NCI-H345 (cell line): ENCODE data around the gene MSANTD3.

Experiments used
- DNase-seq: peaks from one replicate; lab custom pipeline; 2025; lab: John Stamatoyannopoulos, UW

MSANTD3 gene

DNA sequence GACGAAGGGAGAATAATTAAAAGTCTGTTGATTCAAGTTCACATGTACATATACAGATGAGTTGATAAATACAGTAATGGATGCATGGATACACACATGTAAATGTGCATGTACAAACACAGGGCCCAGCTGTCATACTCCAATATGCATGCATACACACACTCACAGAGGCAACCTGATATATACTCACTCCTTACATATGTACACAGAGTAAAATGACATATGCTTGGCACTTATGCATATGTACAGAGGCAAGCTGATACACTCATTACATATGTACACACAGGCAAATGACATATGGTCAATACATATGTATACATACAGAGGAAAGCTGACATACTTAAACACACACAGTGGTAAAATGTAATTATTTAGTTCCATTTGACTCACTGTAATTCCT, 38.8 kb downstream of the MSANTD3 start:
- DNase-seq = no peak

DNA sequence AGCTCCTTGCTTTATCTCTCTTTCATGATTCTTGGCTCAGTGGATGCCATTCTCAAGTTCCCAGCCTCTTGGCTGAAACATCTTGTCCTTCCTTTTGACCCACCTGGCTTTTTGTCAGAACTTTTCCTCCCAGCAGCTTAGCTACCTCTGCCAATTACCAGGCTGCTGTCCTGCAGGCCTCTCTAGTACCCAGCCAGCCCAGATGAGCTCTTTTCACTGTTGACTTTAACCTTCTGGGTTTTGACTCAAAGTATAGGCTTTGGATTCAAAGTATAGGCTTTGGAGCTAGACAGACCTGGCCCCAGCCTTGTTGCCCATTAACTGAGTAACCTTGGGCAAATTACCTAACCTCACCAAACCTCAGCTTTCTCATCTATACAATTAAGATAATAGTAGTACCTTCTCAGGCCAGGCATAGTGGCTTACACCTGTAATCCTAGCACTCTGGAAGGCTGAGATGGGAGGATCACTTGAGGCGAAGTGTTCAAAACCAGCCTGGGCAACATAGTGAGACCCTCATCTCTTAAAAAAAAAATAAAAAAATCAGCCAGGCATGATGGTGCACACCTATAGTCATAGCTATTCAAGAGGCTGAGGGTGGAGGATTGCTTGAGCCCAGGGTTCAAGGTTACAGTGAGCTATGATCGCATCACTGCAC, 39.4 kb downstream of the MSANTD3 start:
- no peak for DNase-seq

DNA sequence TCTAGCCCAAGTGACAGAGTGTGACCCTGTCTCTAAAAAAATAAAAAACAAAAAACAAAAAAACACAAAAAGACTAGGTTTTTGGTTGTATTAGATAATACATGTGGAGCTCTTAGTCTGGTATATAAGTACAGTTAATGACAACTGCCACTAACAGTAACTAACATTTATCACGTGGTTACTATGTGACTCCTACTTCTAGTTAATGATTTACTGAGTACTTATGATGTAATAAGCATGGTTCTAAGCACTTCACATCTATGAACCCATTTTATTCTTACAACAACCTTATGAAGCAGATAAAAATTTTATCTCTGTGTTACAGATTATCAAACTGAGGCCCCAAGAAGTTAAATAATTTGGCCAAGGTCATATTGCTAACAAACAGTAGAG, 39.9 kb downstream of the MSANTD3 start:
- no peak for DNase-seq

DNA sequence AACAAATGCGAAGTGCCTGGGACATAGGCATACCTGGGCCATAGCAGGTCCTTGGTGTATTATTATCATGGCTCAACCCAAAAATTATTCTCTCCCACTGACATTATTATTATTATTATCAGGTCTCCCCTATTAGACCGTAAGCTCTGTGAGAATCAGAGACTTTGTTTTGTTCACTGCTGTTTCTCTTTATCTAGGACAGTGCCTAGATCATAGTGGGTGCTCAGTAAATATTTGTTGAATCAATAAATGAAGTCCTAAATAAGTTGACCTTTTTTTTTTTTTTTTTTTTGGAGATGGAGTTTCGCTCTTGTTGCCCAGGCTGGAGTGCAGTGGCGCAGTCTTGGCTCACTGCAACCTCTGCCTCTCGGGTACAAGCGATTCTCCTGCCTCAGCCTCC, 41.1 kb downstream of the MSANTD3 start:
- no peak for DNase-seq

DNA sequence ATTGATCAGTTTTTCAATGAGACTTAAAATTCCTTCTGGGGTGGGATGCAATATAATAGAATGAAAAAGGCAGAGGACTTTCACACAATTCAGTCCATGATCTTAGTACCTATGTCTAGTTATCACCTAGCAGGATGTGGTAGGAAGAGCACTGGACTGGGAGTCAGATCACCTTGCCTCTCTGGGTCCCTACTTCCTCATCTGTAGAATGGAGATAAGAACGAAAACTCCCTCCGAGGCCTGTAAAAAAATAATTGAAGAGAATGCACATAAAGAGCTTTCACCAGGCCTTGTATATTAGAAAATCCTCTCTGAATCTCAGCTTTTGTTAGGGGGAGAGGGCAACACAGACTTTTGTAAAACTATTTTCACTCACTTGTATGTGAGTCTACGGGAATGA, 45.3 kb downstream of the MSANTD3 start:
- DNase-seq = no peak

DNA sequence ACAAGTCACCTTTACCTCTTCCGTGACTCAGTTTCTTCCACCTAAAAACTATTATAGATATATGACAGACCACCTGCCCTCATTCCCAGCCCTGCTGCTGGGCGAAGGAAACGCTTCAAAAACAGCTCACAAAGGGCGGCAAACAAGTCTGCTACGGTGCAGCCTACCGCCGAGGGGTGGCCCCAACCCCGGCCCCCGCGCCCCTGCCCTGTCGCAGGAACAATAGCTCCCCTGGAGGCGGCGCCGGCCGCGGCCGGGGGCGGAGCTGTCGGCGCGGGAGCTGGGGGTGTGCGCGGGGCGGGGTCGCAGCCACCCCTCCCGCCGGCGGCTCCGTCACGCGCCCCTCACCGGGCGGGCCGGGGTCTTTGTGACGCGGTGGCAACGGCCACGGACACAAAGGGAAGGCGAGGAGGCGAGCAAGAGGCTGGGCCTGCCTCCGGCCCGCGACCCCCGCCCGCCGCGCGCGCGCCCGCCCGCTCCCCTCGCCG, 45.9 kb downstream of the MSANTD3 start, which contains the start of gene TMEFF1:
Gene TMEFF1 (plus strand): TSS at position 362 of the 488 bp plus-strand sequence. CDS start 396 bp downstream, outside the sequence.
- DNase-seq = peak; percentile 81

DNA sequence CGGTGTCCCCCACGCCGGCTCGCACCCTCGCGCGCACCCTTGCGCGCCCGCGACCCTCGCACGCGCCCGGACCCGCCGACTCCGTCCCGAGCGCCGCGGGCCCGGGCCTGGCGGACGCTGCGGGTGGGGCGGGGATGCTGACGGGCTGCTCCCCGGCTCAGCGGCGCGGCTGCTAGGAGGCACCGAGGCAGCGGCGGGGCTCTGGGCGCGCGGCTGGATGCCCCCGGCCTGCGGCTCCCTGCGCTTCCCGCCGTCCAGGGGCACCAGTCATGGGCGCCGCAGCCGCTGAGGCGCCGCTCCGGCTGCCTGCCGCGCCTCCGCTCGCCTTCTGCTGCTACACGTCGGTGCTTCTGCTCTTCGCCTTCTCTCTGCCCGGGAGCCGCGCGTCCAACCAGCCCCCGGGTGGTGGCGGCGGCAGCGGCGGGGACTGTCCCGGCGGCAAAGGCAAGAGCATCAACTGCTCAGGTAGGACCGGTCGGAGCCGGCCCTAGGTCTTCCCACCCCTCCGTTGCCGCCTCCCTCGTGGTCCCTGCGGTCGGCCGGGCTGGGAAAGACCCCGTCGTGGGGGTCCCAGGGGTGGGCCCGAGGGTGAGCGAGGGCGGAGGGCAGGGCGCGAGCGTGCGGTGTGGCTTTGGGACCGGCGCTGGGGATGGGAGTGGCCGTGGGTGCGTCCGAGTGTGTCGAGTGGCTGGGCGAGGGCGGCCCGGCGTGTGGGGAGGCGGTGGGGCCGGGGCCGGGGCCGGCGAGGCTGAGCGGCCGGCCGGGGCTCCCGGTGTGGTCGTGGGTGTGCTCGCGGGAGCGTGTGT, 46.5 kb downstream of the MSANTD3 start:
- peak; percentile 22 for DNase-seq

DNA sequence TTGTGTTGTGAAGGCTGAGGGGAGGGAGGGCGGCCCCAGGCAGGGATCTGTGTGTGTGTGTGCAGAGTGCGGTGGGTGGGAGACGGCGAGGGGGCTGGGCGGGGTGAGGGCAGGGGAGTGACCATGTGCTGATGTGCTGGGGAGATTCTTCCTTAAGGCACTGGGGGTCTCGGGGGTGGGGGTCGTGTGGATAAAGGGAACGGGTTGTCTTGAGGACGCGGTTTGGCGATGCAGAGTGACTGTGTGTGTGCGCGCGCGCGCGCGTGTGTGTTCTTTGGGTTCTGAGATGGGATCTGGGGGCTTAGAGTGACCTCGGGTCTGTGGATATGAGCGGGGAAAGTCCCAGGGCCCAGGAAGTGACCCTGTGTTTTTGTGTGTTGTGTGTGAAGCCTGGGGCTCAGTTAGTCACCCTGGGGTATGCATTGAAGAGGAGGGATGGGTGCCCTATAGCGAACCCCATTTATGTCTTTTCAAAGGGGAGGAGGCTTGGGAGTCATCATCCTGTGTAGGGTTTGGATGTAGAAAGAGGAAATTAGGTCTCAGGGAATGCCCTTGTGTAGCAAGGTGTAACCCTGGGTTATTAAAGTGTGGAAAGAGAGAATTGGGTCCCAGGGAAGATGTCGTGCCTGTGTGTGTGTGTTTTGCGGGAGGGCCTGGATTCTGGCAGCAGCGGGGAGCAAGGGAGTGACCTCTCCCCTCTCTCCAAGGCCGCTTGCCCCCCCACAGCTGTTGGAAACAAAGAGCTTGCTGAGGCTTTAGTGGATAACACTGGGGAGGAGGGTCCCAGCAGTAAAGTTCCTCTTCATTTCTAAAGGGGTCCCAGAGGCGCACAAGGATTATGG, 47.4 kb downstream of the MSANTD3 start:
- no peak for DNase-seq

DNA sequence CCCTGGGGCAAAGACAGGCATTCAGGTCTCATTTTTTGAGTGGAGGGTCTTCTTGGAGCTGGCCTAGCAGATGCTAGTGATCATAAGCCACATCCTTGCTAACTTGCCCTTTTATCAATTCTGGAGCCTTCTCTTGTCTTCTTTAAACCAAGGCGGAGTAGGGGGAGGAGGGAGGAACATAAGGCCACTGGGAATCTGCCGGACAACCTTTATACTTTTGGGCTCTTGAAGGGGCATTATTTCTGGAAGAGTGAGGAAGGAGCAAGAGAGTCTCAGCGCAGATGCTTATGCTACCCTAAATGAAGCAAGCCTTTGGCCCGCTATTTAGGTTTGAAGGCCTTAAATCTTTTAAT, 48.0 kb downstream of the MSANTD3 start:
- no peak for DNase-seq

DNA sequence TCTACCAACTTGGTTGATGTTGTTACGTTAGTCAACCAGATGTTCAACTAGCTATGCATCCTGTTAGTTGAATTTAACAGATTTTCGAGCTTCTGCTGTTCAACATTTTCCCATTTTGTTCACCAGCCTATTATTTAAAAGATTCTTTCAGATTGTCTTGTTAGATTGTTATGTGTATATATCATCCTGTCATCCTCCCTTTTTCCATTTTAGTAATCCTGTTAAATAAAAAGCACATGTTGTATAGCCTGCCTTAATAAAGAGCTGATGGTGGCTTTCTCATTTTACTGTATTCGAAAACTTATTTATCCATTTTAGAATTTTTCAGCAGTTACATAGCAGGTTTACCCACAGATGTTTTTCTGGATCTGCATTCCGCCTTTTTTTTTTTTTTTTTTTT, 50.3 kb downstream of the MSANTD3 start:
- DNase-seq = no peak

DNA sequence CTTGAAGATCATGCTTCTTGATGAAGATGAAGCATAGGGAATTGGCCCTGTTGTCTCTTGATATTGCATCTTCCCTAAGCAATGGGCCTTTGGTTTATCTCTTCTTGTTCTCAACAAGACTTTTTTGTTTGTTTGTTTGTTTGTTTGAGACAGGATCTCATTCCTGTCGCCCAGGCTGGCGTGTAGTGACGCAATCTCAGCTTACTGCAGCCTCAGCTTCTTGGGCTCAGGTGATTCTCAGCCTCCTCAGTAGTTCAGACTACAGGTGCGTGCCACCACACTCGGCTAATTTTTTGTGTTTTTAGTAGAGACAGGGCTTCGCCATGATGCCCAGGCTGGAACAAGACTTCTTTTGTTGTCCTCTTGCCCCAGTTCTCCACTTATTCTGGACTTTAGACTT, 51.2 kb downstream of the MSANTD3 start:
- DNase-seq = no peak

DNA sequence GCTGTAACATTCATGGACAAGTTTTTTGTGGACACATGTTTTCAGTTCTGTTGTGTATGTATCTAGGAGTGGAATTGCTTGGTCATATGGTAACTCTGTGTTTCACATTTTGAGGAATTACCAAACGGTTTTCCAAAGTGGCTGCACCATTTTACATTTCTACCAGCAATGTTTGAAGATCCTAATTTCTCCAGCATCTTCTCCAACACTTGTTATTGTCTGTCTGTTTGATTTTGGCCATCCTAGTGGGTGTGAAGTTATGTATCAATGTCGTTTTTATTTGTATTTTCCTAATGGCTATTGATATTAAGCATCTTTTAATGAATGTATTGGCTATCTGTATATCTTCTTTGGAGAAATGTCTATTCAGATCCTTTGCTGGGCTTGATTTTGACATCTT, 52.9 kb downstream of the MSANTD3 start:
- DNase-seq = no peak

DNA sequence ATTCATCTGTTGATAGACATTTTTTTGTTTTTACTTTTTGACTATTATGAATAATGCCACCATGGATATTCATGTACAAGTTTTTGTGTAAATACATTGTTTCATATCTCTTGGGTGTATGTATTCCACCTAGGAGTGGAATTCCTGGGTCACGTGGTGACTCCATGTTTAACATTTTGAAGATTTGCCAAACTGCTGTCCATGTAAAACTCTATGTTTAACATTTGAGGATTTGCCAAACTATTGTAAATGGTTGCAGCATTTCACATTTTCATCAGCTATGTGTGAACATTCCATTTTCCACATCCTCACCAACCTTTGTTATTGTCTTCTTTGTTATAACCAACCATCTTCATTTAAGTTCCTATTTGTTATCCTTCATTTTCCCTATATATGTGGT, 58.3 kb downstream of the MSANTD3 start:
- DNase-seq = no peak

DNA sequence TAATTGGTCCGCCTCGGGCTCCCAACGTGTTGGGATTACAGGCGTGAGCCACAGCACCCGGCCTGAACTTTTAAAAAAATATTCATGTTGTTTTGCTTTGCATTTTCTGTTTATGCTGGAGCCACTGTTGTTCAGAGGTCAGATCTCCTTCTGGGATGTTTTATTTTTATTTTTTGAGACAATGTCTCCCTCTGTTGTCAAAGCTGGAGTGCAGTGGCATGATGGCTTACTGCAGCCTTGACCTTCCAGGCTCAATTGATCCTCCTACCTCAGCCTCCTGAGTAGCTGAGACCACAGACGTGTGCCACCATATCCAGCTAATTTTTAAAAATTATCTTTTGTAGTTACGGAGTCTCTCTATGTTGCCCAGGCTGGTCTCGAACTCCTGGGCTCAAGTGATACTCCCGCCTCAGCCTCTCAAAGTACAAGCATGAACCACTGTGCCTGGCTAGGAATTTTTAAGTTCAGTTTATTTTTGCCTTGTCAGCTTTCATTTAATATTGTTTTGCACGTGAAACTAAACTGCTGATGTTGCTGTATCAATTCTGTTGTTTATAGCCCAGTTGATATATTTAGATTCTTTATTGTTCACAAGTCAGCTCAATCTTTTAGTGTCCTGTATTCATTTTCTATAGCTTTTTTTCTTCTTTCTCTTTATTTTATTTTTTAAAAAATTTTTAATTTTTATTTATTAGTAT, 59.7 kb downstream of the MSANTD3 start:
- no peak for DNase-seq

DNA sequence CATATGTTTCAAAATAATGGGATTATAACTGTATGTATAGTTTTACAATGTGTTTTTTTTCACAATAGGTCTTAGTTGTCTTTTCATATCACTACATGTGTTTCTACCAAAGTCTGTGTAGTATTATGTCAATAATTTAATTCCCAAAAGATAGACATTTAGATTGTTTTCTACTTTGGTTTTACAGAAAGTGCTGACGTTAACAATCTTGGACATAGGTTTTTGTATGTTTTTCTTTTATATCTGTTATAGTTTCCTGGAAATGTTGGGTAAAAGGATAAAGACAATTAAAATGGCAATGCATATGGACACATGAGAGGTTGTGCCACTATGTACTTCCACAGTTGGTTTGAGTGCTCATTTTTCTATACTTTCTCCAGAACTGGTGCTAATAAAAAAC, 61.2 kb downstream of the MSANTD3 start:
- DNase-seq = no peak

DNA sequence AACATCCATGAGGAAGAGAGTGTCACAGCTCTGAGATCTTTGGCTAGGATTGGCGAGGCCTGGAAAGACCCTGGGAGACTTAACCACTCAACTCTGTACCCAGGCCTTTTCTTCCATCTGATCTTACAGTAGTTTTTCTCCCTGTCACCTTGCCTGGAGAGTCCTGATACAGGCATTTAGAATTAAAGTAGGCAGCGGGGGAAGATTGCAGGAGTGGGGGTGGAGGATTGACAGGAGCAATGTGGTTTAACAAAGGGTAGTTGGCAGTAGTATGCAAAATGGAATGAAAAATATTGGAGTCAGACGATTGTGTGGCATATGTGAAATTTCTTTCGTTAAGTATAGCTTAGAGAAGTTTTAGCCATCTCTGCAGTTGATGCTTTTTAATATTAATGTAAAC, 62.9 kb downstream of the MSANTD3 start:
- DNase-seq = no peak

DNA sequence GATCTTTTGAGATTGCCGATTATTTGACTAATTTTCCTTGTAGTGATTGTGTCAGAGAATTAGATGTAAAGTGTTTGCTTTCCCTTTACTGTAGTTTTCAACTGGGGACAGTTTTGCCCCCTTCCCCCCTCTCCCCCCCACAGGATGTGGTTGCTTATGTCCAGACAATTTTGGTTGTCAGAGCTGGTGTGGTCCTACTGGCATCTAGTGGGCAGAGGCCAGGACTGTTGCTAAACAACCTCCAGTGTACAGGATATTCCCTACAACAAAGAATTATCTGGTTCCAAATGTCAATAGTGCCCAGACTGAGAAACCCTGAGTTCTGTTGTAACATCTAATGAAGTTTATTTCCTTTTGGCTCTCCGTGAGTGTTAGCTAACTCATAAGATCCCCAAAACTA, 66.0 kb downstream of the MSANTD3 start:
- no peak for DNase-seq

DNA sequence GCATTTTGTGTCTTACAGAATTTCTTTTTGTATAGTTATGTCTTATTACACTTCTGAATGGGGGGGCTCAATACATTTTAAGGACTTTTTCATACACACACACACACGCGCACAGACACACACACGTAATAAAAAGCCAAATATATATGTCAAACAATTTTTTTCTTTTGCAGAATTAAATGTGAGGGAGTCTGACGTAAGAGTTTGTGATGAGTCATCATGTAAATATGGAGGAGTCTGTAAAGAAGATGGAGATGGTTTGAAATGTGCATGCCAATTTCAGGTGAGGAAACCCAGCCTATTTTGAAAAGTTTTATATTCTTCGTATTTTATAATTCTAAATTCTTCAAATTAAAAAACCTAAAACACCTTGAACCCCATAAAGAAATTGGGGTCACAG, 71.6 kb downstream of the MSANTD3 start:
- no peak for DNase-seq

DNA sequence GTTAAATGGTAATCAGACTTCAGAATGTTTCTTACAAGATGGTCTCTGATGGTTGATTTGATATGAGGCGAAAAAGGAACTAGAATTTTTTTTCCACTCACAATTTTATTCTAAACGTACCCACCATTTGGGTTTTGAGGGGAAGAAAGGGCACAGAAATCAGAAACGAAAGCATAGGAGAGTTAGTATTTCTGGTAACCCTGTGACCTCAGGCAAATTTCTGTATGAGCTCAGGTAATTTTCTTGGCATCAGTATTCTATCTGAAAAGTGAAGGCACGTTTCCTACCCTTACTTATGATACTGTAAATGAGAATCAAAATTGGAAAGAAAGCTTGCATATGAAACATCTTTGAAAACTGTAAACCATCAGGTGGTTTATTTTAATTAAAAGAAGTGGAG, 72.5 kb downstream of the MSANTD3 start:
- no peak for DNase-seq

DNA sequence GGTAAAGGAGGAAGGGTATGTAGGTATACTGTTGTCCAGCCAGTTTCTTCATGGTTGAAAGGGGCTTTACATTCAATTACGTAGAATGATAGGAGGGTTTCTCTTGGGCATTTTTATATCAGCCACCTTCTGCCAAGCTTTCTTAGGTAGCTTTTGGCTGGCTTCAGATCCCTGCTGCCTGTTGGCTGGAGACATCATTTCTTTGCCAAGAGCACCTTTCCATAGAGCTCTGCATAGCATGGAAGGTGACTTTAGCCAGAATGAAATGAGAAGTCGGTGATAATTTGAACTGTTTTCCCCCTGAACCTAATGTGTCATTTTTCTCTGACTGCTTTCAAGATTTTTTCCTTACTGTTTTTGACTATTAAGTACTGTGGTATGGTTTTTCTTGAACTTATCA, 72.9 kb downstream of the MSANTD3 start:
- no peak for DNase-seq
